Measurements from ENCODE around the gene SPEM2.

GRCh38 chr17:7448461-7448860, 23.0 kb downstream of the SPEM2 start:
- TF ChIP-seq CTCF (conservative IDR thresholded peaks at IDR 0.05): no peak
- no peak for TF ChIP-seq ZFX (IDR thresholded peaks at IDR 0.05)

Data from C4-2B (cell line).